ENCODE measurements around the gene GPR183. TPM values are rescaled to one million over a fixed set of nuclear protein-coding genes. Genes with fewer than 3 reads are reported as not detected.

The GPR183 gene
- total RNA-seq, 1 donor from 2014 or later = not detected

GRCh38 chr13:99256709-99257108 is 50.5 kb downstream of the GPR183 start:
- Mint-ChIP-seq H3K9me3 (ENCODE audit: low read depth) (no peaks in the 10 kb centered on the region), H3K4me1 (ENCODE audit: low read depth) (peaks cover 2% of the 10 kb centered on the region), H3K4me3 (ENCODE audit: low read depth) (no peak overlapping the region), H3K27ac (no peak overlapping the region), H3K27me3 (no peaks in the 10 kb centered on the region), H3K36me3 (ENCODE audit: insufficient read depth) (peaks cover 8% of the 10 kb centered on the region)
- no peak for DNase-seq (ENCODE audit: low spot score, unreplicated experiment)
- TF ChIP-seq, protein P1, sequence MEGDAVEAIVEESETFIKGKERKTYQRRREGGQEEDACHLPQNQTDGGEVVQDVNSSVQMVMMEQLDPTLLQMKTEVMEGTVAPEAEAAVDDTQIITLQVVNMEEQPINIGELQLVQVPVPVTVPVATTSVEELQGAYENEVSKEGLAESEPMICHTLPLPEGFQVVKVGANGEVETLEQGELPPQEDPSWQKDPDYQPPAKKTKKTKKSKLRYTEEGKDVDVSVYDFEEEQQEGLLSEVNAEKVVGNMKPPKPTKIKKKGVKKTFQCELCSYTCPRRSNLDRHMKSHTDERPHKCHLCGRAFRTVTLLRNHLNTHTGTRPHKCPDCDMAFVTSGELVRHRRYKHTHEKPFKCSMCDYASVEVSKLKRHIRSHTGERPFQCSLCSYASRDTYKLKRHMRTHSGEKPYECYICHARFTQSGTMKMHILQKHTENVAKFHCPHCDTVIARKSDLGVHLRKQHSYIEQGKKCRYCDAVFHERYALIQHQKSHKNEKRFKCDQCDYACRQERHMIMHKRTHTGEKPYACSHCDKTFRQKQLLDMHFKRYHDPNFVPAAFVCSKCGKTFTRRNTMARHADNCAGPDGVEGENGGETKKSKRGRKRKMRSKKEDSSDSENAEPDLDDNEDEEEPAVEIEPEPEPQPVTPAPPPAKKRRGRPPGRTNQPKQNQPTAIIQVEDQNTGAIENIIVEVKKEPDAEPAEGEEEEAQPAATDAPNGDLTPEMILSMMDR (IDR thresholded peaks at IDR 0.05; ENCODE audit: unreplicated experiment) = no peak

GRCh38 chr13:99256283-99256682 is 50.9 kb downstream of the GPR183 start:
- TF ChIP-seq, protein P1 (IDR thresholded peaks at IDR 0.05; ENCODE audit: unreplicated experiment) = no peak
- H3K4me3 Mint-ChIP-seq (ENCODE audit: low read depth) = no peak overlapping the region
- H3K36me3 Mint-ChIP-seq (ENCODE audit: insufficient read depth) = peaks cover 8% of the 10 kb centered on the region
- H3K9me3 Mint-ChIP-seq (ENCODE audit: low read depth) = no peaks in the 10 kb centered on the region
- peaks cover 2% of the 10 kb centered on the region for H3K4me1 Mint-ChIP-seq (ENCODE audit: low read depth)
- H3K27ac Mint-ChIP-seq = no peak overlapping the region
- no peaks in the 10 kb centered on the region for H3K27me3 Mint-ChIP-seq
- DNase-seq (ENCODE audit: low spot score, unreplicated experiment) = no peak

DNA sequence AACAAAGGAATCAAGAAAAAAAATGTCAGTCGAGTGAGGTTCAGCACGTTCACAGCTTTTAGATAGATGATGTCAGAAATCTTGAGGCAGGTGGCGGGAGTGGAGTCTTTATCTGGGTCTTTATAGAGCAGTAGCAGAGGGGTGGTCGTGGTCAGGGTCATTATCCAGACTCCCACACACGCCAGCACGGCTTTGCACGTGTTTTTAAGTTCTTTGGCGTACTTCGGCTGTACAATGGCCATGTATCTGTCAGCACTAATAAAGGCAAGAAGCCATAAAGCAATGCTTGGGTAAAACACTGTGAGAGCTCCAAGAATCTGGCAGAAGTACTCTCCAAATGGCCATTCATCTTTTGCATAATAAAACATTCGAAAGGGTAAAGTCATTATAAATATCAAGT is 51.9 kb downstream of the GPR183 start:
- no peak for DNase-seq (ENCODE audit: low spot score, unreplicated experiment)
- TF ChIP-seq, protein P1 (IDR thresholded peaks at IDR 0.05; ENCODE audit: unreplicated experiment) = no peak
- Mint-ChIP-seq H3K27ac (no peak overlapping the region), H3K36me3 (ENCODE audit: insufficient read depth) (peaks cover 8% of the 10 kb centered on the region), H3K9me3 (ENCODE audit: low read depth) (no peaks in the 10 kb centered on the region), H3K4me3 (ENCODE audit: low read depth) (no peak overlapping the region), H3K27me3 (no peaks in the 10 kb centered on the region), H3K4me1 (ENCODE audit: low read depth) (peaks cover 2% of the 10 kb centered on the region)

DNA sequence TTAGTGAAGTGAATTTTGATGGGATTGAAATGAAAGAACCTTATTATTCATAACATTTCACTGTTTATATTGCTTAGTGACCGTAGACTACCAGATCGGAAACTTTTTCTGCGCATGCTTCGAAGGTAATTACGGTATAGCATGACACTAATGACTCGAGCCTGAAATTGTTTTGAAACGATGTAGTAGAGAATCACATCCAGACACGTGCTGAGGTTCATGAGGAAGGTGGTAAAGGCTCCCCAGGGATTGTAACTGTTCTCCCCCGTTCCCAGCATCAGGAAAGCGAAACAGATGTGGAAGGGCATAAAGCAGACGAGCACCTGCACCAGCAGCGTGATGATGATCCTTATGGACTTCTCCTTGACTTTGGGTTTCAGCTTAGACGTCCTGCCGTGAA is 52.4 kb downstream of the GPR183 start:
- Mint-ChIP-seq H3K4me1 (ENCODE audit: low read depth) (peaks cover under 1% of the 10 kb centered on the region), H3K4me3 (ENCODE audit: low read depth) (no peak overlapping the region), H3K27ac (no peak overlapping the region), H3K9me3 (ENCODE audit: low read depth) (no peaks in the 10 kb centered on the region), H3K27me3 (no peaks in the 10 kb centered on the region), H3K36me3 (ENCODE audit: insufficient read depth) (peaks cover 7% of the 10 kb centered on the region)
- TF ChIP-seq, protein P1 (IDR thresholded peaks at IDR 0.05; ENCODE audit: unreplicated experiment) = no peak
- DNase-seq (ENCODE audit: low spot score, unreplicated experiment) = no peak

- Mint-ChIP-seq H3K4me1 (ENCODE audit: low read depth) (no peaks in the 10 kb centered on the region), H3K27me3 (no peaks in the 10 kb centered on the region), H3K27ac (no peak overlapping the region), H3K36me3 (ENCODE audit: insufficient read depth) (peaks cover 22% of the 10 kb centered on the region), H3K9me3 (ENCODE audit: low read depth) (peaks cover 4% of the 10 kb centered on the region), H3K4me3 (ENCODE audit: low read depth) (no peak overlapping the region)
- TF ChIP-seq, protein P1 (IDR thresholded peaks at IDR 0.05; ENCODE audit: unreplicated experiment) = no peak
- no peak for DNase-seq (ENCODE audit: low spot score, unreplicated experiment)
Observed at GRCh38 chr13:99251921-99252320, 55.3 kb downstream of the GPR183 start.

Data from progenitor cell of endocrine pancreas (in vitro differentiated cells).